ENCODE measurements around the gene PTN.
"Not testable (repeated sequence)": the region's sequence is repeated elsewhere in the genome, so short reads cannot be mapped to it uniquely, and the experiment has no call there.

PTN gene

DNA sequence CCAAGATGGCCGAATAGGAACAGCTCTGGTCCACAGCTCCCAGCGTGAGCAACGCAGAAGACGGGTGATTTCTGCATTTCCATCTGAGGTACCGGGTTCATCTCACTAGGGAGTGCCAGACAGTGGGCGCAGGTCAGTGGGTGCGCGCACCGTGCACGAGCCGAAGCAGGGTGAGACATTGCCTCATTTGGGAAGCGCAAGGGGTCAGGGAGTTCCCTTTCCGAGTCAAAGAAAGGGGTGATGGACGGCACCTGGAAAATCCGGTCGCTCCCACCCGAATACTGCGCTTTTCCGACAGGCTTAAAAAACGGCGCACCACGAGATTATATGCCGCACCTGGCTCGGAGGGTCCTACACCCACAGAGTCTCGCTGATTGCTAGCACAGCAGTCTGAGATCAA is 161.9 kb downstream of the PTN start:
- in situ Hi-C loops (cut with MboI; ENCODE audit: low sequenced_read_pairs) = not testable (repeated sequence)

Measured in HL-60/S4 treated with phorbol 12-myristate 13-acetate at 8.2 ng/mL for 4 days and 3 days (cell line).